NCI-H748 treated with DMSO at 0.1 percent for 48 hours (cell line): ENCODE measurements around the gene DLL3.
A peak's percentile ranks its signal among the peaks of the same experiment; 100 is the strongest.
"Not testable (repeated sequence)": the region's sequence is repeated elsewhere in the genome, so short reads cannot be mapped to it uniquely, and the experiment has no call there.

ENCODE experiments used
- DNase-seq: peaks from one replicate; lab custom pipeline; 2025; lab: John Stamatoyannopoulos, UW

The DLL3 gene

GRCh38 chr19:39498798-39499642, at the start of gene DLL3:
DLL3 (plus strand) TSS chr19:39498947; CDS start chr19:39498975, 28 bp downstream.
- peak; percentile 68 for DNase-seq

- no peak for DNase-seq
Observed at GRCh38 chr19:39449116-39449797, 49.5 kb upstream of the DLL3 start.

DNA sequence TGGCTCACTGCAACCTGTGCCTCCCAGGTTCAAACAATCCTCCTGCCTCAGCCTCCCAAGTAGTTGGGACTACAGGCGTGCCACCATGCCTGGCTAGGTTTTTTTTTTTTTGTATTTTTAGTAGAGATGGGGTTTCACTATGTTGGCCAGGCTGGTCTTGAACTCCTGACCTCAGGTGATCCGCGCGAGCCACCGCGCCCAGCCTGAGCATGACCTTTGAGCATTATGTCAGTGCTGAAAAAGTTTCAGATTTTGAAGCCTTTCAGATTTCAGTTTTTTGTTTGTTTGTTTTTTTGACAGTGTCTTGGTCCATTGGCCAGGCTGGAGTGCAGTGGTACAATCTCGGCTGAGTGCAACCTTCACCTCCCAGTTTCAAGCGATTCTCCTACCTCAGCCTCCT, 47.5 kb upstream of the DLL3 start:
- DNase-seq, result not testable (repeated sequence)

DNA sequence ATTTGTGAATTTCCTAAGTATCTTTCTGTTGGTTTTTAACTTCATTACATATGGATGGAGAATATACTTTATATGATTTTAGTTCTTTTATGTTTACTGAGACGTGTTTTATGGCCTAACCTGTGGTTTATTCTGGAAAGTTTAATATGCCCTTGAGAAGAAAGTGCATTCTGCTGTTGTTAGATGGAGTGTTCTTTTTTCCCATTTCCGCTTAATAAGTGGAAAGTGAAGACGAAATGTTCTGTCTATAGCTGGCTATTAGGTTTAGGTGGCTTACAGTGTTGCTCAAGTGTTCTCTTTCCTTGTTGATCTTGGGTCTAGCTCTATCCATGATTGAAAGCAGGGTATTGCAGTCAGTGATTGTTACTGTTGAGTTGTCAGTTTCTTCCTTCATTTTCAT, 35.3 kb upstream of the DLL3 start:
- DNase-seq, result no peak

DNA sequence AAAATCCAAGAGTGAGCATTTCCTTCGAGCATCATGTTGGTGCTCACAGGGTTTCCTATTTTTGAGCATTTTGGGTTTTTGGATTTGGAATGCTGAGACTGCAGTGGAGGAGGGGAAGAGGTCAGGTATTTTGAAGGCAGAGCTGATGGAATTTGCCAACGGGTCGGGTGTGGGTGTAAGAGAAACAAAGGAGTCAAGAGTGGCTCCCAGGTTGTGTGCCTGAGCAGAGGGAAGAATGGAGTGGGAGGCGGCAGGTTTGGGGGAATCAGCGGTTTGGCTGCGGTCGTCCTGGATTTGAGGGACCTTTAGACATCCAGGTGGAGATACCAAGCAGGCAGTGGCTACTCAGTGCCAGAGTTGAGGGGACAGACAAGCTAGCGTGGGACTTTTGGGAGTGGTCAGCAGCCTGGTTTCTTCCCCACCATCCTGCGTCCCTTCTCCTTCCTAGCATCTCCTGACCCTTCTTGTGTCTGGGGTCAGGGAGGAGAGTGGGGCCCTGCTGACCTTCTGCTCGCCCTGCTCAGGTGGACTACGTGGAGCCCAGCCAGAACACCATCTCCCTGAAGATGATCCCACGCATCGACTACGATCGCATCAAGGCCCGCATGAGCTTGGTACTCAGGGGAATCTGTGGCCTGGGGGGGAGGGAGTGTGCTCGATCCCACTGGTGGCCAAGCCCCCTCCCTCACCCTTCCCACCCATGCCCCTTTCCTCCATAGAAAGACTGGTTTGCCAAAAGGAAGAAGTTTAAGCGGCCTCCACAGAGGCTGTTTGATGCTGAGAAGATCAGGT, 32.6 kb upstream of the DLL3 start:
- no peak for DNase-seq

DNA sequence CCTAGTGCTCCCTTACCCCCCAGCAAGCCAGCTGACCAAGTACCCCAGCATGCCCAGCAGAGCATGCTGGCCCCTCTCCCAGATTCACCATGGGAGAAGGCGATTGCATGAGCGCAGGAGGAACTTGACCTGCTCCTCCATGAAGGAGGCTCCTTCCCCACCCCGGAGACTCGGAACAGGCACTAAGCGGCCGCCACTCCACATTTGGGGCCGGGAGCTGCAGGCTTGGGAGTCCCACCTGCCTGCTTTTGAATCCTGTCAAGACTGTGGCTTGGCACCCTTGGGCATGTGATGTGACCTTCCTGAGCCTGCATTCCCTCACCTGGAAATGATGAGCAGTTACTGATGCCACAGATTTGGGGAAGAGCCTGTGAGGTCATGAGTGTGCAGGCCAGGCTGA, 30.8 kb upstream of the DLL3 start:
- no peak for DNase-seq

GRCh38 chr19:39469036-39469435, 29.7 kb upstream of the DLL3 start:
- no peak for DNase-seq

DNA sequence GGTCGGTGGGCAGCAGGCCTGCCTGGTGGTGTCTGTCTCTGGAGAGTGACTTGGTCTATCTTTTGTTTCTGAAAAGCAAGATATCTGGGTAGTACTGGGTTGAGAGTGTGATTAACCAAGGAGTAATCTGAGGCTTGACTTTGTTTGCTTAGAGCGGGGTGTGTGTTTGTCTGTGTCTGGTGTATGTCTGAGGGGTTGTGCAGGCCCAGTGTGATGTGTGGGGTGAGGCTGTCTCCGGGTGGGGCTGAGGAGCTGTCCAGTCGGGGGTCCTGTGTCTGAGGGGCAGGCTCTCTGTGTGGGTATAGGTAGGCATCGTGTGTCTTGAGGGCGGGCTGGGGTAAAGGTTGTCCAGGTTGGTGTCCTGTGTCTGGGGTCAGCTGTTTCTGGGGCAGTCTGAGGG, 29.2 kb upstream of the DLL3 start:
- DNase-seq, result no peak

DNA sequence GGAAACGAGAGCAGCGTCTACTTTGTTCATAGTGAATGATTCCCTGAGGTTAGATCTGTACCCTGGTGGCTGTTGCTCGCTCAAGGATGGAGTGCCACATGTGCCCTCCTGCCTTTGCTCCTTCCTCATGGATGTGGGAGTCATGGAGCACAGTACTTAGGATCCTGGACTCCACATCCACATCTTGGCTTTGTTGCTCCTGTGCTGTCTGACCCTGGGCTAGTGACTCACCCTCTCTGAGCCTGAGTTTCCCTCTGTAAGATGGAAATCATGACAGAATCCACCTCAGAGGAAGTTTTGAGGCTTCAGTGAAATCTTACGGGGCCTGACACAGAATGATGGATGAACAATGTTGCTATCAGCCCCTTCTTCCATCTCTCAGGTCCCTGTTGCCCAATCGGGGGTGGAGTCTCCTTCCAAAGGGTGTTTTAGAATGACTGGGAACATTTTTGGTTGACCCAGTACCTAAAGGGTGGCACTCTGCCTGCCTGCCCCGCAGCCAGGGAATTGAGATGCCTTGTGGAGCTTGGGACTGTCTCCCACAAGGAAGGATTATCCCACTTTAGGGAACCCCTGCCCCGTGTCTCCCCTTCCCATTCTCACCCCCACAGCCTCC, 27.9 kb upstream of the DLL3 start:
- DNase-seq, result no peak

DNA sequence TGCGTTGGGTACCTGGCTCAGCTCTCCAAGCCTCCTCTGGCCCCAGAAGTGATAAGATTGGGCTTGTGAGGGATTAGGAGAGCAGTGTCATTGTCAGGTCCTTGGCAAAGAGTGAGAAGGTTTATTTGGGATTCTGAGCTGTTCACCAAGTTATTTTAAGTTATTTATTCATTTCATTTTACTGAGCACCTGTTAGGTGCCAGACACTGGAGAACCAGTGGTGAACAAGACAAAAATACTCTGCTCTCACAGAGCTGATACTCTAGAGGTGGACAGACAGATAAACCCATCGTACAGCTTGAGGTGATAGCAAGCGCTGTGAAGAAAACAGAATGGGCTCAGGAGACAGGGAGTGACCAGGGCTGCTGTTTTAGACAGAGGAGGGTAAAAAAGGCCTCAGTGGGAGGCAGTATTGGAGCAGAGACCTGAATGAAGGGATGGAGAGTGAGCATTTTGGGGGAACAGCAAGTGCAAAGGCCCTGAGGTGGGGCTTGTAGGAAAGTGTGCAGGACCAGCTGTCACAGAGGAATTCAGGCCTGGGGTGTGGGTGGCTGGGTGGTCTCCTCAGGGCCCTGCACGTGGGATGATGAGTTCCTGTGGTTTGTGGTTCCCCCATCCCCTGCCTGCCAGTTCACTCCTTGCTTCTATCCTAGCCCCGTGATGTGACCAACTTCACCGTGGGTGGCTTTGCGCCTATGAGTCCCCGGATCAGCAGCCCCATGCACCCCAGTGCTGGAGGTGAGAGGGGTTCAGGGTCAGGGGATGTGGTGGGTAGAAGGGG, 26.8 kb upstream of the DLL3 start:
- DNase-seq, result no peak

GRCh38 chr19:39472746-39473442, 25.9 kb upstream of the DLL3 start:
- no peak for DNase-seq

DNA sequence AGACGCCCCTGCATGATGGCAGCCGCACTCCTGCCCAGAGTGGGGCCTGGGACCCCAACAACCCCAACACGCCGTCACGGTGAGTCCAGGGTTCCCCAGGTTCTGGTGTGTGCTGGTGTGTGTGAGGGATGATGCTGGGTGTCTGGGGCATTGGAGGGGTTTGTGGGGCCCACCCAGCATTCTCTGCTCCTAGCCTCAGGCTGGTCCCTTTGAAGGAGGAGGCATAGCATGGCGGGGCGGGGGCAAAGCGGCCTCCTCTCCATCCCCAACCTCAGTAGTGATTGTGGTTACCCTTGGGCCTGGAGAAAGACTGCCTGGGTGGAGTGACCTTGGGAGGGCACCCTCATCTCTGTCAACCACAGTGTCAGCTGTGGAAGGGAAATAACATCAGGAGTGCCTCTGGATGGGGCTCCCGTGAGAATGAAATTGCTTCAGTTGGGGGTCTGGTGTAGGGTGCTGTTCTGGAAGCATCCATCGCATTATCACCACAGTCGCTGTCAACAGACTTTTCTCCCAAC, 25.2 kb upstream of the DLL3 start:
- DNase-seq, result no peak

GRCh38 chr19:39474139-39474620, 24.6 kb upstream of the DLL3 start:
- DNase-seq, result peak; percentile 42

- DNase-seq, result no peak
Observed at GRCh38 chr19:39475748-39476147, 23.0 kb upstream of the DLL3 start.

- not testable (repeated sequence) for DNase-seq
Observed at GRCh38 chr19:39479319-39479801, 19.4 kb upstream of the DLL3 start.

DNA sequence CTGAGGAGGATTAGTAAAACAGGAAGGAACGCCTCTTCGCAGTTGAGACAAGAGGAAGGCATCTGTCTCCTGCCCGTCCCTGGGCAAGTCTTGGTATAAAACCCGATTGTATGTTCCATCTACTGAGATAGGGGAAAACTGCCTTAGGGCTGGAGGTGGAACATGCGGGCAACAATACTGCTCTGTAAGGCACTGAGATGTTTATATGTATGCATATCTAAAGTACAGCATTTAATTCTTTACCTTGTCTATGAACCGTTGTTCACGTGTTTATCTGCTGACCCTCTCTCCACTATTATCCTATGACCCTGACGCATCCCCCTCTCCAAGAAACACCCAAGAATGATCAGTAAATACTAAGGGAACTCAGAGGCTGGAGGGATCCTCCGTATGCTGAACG, 18.8 kb upstream of the DLL3 start:
- no peak for DNase-seq

GRCh38 chr19:39480337-39481228, 18.2 kb upstream of the DLL3 start, which contains the start of gene TIMM50:
TIMM50 (plus strand) TSS chr19:39480838; CDS start chr19:39480854, 16 bp downstream.
- peak; percentile 95 for DNase-seq

GRCh38 chr19:39481229-39481545, 17.6 kb upstream of the DLL3 start:
- no peak for DNase-seq

DNA sequence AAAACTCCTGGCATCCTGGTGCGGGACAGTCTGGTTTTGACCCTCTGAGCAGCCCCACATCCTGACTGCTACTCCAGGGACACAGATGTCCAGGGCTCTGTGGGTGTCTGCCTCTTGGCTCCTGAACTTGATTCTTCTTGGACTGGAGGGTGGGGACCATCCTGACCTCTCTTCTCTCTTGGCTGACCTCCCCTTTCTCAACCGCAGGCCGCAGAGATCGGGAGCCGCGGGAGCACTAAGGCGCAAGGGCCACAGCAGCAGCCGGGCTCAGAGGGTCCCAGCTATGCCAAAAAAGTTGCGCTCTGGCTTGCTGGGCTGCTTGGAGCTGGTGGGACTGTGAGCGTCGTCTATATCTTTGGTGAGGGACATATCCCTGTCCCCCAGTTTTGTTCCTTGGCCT, 17.1 kb upstream of the DLL3 start:
- DNase-seq, result no peak
